ENCODE measurements around the gene GNAT2.

The GNAT2 gene

GRCh38 chr1:109609881-109610280, 9.5 kb downstream of the GNAT2 start:
- DNase-seq (ENCODE audit: low read depth): no peak
- H3K4me3 ChIP-seq (ENCODE audit: low read depth, low read length): no peak overlapping the region
- TF ChIP-seq CTCF (IDR thresholded peaks at IDR 0.05; ENCODE audit: insufficient read depth, low read depth, low read length, missing control alignments): no peak

GRCh38 chr1:109605381-109605780, 14.0 kb downstream of the GNAT2 start:
- TF ChIP-seq CTCF (IDR thresholded peaks at IDR 0.05; ENCODE audit: insufficient read depth, low read depth, low read length, missing control alignments): no peak
- no peak for DNase-seq (ENCODE audit: low read depth)

GRCh38 chr1:109603229-109603628, 16.2 kb downstream of the GNAT2 start:
- DNase-seq (ENCODE audit: low read depth): no peak
- no peak for TF ChIP-seq CTCF (IDR thresholded peaks at IDR 0.05; ENCODE audit: insufficient read depth, low read depth, low read length, missing control alignments)
- no peak overlapping the region for H3K4me3 ChIP-seq (ENCODE audit: low read depth, low read length)

More at GRCh38 chr1:109605381-109605780, 14.0 kb downstream of the GNAT2 start:
- H3K4me3 ChIP-seq (ENCODE audit: low read depth, low read length): no peak overlapping the region

GRCh38 chr1:109598655-109599054, 20.8 kb downstream of the GNAT2 start:
- no peak for DNase-seq (ENCODE audit: low read depth)
- peak; percentile 12 for TF ChIP-seq CTCF (IDR thresholded peaks at IDR 0.05; ENCODE audit: insufficient read depth, low read depth, low read length, missing control alignments)

GRCh38 chr1:109598156-109598555, 21.3 kb downstream of the GNAT2 start:
- DNase-seq (ENCODE audit: low read depth): no peak
- no peak overlapping the region for H3K4me3 ChIP-seq (ENCODE audit: low read depth, low read length)
- no peak for TF ChIP-seq CTCF (IDR thresholded peaks at IDR 0.05; ENCODE audit: insufficient read depth, low read depth, low read length, missing control alignments)

More at GRCh38 chr1:109598655-109599054, 20.8 kb downstream of the GNAT2 start:
- no peak overlapping the region for H3K4me3 ChIP-seq (ENCODE audit: low read depth, low read length)

- TF ChIP-seq CTCF (IDR thresholded peaks at IDR 0.05; ENCODE audit: insufficient read depth, low read depth, low read length, missing control alignments): no peak
- no peak for DNase-seq (ENCODE audit: low read depth)
Observed at GRCh38 chr1:109595531-109595930, 23.9 kb downstream of the GNAT2 start.

GRCh38 chr1:109592916-109593315, 26.5 kb downstream of the GNAT2 start:
- no peak for DNase-seq (ENCODE audit: low read depth)
- H3K4me3 ChIP-seq (ENCODE audit: low read depth, low read length): no peak overlapping the region
- no peak for TF ChIP-seq CTCF (IDR thresholded peaks at IDR 0.05; ENCODE audit: insufficient read depth, low read depth, low read length, missing control alignments)

More at GRCh38 chr1:109595531-109595930, 23.9 kb downstream of the GNAT2 start:
- no peak overlapping the region for H3K4me3 ChIP-seq (ENCODE audit: low read depth, low read length)

Data from GM12865 (cell line).